HG03575 (cell line): ENCODE results near the gene TP63.

Experiments
- ATAC-seq: cut with Tn5 transposase; IDR thresholded peaks from one replicate; pipeline ENCODE4 v1.9.1; 2021; ENCODE audit not compliant: unreplicated experiment, insufficient number of reproducible peaks, low FRiP score; ENCODE audit errors: extremely low read depth

Gene TP63

DNA sequence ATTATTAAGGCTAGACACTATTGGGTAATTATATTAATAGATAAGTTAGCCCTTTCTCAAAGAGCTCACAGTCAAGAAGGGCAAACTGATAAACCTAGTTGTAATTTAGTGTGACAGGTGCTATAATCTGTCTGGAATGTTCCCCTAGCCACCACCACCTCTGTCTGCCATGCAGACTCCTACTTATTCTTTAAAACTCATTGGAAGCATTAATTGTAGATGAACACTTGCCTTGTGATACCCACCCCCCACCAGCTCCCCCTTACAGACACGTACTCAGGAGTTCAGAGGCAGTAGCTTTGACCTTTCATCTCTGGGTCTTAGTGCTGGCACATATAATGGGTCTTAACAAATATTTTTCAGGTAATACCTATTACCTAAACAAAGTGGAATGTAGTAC, 195.9 kb downstream of the TP63 start:
- no peak for ATAC-seq

DNA sequence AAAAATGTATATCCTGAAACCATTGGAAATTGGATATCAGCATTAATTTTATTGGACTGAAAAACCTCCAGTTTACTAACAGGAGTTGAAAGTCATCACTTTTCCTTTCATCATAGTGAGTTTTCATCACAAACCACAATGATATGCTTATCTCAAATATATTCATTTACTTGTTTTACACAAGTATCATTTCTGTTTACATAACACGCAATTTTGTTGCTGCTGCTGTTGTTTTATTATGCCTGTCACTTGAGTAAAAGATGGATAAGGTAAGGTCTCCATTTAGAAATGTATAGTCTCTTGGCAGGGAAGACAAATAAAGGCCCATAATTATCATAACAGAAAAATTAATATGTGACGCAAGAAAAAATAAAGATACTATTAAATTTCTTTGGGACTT, 199.2 kb downstream of the TP63 start:
- ATAC-seq, result no peak

DNA sequence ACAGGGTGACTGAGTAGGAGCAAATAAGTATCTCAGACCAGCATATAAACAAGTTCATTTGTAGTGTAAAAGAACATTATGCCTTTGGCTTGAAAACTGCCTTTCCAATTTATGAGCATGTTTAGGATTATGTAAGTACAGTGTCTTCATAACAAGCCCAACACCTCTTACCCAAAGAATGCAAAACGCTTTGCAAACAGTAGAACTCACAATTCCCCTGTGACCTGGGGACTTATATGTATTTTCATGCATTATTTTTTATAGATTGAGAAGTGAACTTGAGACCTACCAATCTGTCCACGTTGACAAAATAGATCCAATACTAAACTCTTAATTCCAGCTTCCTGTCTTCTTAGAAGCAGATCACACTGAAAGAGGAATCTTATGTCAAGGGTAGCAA, 202.1 kb downstream of the TP63 start:
- ATAC-seq, result no peak

DNA sequence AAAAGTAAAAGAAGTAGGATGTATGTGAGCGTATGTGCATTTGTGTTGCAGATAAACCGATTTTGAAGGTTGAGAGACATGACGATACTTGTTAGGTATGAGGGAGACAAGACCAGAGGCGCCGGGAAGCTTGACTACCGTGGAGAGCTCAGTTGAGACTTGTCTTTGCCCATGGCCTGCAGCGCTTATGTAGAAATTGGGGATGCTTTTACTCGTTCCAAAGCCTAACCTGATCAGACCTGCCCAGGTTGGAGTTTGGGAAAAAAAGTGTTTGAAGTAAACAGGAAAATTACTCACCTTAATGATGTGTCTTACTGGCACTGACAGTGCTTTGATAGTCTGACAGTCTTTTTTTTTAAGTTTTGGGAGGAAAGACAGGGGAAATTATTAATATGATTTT, 202.8 kb downstream of the TP63 start:
- ATAC-seq, result no peak

DNA sequence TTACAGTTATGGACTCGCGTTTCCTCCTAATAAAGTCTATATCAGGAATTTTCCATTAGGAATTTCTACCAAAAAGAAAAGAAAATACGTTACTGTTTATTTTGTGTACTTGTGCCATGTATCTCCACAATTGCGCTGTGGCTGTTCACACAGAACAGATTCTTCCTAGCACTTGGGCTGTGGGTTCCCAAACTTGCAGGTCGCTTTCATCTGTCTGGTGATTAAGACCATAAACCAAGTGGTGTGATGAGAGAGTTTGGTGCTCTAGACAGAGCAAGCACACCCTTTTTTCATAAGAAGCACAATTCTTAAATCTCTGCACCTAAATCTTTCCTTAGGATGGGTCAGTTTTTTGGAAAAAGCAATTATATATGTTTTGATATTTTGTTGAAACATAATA, 203.3 kb downstream of the TP63 start:
- ATAC-seq, result no peak

DNA sequence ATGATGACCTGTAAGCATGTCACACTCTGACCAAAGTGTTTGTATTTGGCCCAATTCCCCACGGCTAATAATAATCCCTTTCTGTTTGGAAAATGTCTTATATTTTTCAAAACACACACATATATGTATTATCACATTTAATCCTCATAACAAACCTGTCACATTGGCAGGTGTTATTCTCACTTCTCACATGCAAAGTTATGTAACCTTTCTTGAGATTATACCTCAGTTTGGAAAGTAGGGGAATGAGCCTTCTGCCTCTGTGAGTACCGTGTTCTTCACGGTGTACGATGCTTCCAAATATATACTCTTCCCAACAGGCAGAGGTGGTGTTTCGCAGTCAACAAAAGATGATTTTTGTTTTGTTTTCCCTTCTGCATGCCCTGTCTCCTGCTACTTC, 205.6 kb downstream of the TP63 start:
- no peak for ATAC-seq

DNA sequence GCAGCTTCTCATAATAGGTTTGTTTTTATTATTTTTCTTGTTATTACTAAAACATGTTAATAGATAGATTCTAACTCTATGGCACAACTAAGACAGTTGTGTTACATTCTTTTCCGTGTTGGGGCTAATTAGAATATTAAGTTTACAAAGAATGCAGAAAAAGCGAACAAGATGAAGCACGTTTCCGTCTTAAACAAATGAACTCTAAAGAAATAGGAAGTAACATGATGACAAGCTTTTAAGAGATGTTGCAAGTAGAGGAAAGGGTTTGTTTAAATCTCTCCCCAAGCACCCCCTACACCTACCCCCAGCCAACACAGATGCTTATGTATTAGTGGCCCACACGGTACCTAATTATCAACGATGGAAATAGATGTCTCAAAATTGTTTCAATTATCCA, 207.1 kb downstream of the TP63 start:
- no peak for ATAC-seq

DNA sequence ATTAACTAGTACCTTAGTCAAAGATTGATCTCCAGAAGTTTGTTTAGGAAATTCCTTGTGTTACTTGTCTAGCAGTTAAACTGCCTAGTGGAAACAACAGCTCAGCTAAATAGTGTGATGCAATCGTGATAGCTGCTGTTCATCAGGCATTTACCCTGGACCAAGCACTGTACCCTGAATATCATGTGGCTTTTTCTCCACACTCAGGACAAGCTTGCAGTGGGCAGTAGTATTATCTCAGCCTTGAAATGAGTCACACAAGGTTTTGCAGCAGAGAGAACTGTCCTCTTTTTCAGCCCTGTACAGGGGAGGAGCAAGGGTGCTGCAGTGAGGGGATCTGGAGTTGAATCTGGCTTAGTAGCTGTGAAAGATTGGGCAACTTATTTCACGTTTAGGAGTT, 208.4 kb downstream of the TP63 start:
- ATAC-seq, result no peak

DNA sequence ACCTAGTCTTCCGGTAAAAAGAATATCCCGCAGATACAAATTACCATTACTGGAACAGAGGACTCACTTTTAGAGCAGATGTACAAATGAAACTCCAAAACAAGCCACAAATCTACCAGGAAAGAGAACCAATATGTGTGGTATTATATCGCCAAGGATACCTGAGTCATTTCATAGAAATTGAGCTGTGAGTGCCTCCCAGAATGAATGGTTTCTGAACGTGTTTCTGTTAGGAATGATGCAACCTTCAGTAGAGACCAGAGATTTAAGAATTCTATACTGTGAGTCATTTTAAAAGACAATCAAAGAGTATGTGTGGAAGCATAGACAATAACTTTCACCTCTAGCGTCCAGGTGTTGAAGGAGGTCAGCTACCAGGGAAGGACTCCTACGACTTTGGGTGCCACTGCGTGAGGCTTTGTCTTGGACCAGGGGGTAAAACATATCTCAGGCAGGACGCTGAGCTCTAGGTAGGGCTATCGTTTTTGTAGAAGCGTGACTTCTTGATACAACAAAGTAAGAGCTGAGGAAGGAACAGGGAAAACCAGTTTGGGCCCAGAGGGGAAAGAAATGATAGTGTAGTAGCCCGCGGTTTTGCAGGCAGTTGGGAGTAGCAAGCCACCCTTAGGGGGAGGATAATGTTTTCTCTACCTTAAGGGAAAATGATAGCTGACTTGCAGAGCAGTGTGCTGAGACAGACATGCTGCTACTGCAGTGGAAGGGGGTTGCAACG, 210.4 kb downstream of the TP63 start:
- no peak for ATAC-seq

DNA sequence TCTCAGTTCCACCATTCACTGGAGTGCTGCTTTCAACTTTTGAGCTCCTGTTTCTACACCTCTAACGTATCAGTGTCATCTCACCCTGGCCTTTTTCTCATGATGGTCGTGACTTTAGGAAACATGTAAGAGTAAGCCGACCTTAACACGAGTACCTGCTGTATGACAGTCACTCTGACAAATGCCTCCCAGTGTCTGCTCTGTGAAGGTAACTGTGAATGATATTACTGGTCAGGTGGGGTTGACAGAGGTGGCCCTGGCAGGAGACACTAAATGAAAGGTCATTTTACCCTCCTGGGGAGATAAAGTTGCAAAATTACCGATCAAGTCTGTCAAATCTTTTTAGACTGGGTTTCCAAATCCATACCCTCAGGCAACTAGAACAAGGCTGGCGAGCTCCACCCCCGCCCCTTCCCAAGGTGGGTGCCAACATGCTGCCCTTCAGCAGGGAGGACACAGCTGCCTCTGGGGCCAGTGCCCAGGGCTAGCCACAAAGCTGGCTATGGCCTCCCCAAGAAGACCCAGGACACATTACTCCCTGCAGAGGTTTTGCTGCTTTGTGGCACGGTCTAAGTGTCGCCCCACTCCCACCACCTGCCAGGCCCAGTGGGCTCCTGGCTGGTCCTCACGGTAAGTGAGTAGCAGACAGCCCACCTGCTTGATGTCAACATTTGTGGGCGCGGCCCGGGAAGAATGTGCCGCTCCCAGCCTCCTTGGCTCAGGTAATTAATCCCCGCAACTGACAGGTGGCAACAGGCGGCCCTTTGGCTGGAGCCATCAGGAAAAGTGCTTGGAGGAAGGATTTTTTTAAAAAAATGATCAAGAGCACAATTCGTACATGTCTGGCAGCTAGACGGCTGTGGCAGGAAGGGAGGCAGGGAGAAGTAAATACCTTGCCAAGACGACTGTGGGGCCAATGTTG, 211.8 kb downstream of the TP63 start:
- no peak for ATAC-seq

DNA sequence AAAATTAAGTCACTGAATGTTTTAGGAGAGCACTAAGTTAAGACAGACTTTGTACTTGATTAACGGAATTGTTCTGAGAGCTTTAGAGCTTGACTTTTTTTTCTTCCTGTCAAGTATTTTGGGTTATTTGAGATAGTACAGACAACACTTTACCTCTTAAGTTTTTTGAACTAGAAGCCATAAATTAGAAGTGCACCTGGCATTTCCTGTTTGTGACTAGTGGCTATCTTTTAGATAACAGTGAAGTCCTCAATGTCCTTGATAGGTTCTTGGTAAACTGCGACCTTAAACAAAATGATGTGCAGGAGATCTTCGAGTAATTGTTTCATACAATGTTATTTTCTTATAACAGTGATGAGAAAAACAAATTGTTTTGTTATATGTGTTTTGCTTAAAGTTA, 213.9 kb downstream of the TP63 start:
- ATAC-seq, result no peak

DNA sequence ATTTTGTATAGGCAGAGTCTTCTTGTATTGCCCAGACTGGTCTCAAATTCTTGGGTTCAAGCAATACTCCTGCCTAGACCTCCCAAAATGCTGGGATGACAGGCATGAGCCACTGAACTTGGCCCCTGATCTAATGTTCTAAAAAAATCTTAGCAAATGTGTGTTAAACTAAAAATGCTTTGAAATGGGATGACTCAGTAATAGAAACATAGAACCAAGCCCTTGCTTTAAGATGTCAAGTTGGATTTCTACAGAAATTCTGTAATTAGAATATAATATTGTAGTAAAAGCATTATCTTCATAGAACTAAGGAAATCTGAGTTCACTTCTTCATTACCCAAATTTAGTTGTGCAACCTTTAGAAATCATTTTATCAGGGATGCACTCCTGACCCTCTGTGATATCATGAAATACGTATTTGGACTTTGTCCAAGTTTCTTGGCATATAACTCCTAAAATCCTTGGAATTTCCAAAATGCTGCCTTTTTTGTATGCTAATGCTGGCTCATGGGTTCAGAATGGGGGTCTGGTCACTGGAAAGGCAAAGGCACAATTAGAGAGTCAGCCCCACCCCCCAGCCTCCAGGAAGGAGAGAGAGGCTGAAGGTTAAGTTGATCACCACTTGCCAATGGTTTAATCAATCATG, 217.3 kb downstream of the TP63 start:
- no peak for ATAC-seq

DNA sequence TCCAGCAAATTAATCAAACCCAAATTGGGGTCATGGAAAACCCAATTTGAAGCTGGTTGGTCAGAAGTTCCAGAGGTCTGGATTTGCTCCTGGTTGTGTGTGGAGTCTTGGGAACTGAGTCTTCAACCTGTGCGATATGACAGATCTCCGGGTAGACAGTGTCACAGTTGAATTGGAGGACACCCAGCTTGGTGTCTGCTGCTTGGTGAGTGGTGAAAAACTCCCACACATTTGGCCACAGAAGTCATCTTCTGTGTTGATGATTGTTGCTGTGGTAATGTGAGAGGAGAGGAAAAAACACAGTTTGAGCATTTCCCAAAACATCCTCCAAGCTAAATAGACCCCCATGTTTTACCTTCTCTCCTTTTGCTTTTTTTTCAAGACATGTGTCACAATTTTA, 218.1 kb downstream of the TP63 start:
- no peak for ATAC-seq

DNA sequence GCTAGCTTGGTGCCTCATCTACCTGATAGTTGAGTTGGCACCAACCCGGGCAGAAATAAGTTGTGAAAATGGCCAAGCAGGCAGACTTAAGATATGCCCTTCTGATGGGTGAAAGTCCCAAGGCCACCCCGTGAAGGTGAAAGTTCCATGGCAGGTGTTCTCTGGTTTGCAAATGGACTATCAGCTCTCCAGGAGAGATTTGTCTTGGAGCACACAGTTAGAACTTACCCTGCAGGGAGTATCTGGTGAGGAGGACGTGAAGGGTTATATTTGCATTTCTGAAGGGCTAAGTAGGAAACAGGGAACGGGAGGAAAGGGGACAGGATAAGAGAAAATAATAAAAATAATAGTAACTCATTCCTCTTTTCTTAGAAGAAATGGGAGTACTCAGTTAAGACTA, 220.5 kb downstream of the TP63 start:
- no peak for ATAC-seq

DNA sequence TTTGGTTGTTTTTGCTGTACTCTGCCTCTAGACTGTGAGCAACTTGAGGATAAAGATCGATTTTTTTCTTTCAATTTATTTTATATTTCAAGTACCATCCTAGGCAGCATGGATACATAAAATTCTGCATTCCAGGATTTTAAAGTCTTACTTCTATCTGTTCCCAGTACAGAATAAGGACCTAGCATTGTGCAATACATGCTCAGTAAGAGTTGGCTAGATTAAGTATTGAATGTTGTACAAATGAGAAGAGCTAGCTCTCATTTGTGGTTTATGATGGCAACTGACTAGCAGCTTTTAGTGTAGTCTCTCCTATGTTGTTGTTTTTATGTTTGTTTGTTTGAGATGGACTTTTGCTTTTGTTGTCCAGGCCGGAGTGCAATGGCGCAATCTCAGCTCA, 222.7 kb downstream of the TP63 start:
- ATAC-seq, result no peak

DNA sequence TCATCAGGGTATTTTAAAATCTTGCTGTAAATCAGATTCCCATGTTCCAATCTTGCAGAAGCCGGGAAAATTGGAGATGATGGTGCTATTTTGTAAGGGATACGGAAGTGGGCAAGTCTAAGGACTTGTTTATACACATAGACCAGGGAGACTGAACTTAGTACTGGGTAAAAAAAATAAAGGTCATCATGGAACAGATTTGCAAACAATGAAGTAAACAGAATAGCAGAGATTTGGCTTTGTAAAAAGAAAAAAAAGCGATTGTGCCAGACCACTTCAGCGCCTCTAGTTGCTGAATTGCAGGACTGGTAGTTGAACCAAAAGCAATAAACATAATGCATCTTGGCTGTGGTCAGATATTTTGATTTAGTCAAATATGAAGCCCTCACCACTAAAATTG, 229.1 kb downstream of the TP63 start:
- ATAC-seq, result no peak

DNA sequence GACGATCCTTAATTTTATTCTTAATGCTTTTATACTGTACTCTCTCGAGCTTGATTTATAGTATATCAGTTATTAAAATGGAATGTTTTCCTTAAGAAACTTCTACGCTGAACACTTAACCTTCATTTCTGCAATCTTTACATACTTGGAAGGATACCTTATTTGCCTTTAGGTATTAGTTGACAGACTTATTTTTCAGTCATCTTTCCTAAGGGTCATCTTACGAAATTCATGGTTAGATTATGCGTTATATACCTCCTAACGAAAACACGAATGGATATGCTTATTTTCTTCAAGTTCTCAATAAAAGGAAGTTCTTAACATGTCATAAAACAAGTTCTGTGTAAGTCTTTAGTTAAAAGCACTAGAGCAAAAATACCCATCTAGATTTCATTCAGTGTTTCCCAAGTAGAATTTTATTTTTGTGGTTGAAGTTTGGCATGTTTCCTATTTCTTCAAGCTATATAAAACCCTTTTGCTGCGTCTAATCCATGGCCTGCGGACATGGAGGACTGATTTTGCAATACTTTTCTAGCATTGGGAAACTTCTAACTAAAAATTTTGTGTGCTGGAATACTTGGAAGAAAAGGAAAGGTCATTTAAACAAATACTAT, 231.3 kb downstream of the TP63 start:
- no peak for ATAC-seq

DNA sequence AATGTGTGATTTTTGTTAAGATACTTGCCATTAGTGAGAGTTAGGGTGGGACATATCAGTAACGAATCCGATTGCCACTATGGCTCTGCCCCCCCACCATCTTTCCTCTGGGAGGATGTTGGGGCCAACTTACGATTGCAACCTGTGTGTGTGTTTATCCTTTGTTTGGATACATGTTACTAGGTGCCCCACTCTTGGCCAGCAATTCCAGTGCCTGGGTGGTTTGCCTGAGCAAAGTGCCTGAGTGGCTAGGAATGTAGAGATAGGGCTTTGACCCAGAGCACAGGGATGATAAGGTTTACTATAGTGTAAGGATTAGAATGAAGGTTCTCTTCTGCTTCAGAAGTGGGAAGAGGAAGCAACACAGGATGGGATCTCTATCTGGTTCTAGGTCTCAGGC, 231.8 kb downstream of the TP63 start:
- no peak for ATAC-seq

DNA sequence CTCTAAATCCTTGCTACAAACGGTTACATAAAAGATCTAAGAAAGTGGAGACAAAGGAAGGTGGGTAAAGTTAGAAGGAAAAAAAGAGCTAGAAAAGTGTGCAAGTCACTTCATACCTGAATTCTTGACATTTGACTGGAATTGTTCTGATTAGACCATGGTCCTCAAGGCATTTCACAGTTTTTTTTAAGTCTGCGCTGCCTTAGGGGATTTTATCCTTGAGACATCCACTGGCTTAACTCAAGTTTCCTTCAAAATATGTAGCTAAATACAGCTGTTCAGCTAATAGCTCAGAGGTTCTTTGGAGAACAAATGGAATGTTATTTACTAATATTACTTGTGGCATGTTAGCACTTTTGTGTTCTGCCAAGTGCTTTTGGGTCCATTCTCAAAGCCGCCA, 236.9 kb downstream of the TP63 start:
- no peak for ATAC-seq

DNA sequence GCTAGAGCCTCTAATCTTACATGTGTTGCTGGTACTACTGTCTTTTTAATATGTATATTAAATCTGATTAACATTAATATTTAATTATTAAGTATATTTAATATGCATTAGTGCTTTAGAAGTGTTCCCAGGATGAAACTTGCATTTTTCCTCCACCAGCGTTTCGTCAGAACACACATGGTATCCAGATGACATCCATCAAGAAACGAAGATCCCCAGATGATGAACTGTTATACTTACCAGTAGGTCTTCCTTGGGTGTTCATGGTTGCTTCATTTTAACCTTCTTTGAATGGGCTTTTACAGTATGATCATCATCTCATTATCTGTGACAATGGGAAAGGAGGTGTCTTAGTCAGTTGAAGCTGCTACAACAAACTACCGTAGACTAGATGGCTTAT, 238.0 kb downstream of the TP63 start:
- ATAC-seq, result no peak
